Measurements from ENCODE around the gene ERC2. TPM values are rescaled to one million over a fixed set of nuclear protein-coding genes. Genes with fewer than 3 reads are reported as not detected.

Gene ERC2
- total and polyA plus RNA-seq, 2 of the 8 experiments (the other 6 are each of a cell fraction or from before 2014, with no cell fraction given) = 16.4 to 22.8 TPM

GRCh38 chr3:55490276-55490913 is 977.9 kb downstream of the ERC2 start:
- Histone ChIP-seq H3K18ac (ENCODE audit: extremely low read depth, low read length) (no peak overlapping the region), H3K79me1 (ENCODE audit: low read depth, low read length) (no peaks in the 10 kb centered on the region), H3K9ac (replicated peaks in 1 of 4; ENCODE audit: extremely low read depth in 1 of 4, low read depth in 3 of 4, low read length in 3 of 4) (no peak overlapping the region), H2BK120ac (replicated peaks; ENCODE audit: low read depth, low read length) (no peak overlapping the region), H2BK12ac (ENCODE audit: low read depth, low read length) (no peak overlapping the region), H3K4ac (replicated peaks; ENCODE audit: insufficient read length, low read depth, low read length) (no peak overlapping the region), H3K14ac (ENCODE audit: insufficient read length) (no peak overlapping the region), H3K36me3 (ENCODE audit: control insufficient read depth in 2 of 4, insufficient read depth in 4 of 4, low read length in 3 of 4) (no peaks in the 10 kb centered on the region), H3K27ac (ENCODE audit: low read depth, low read length) (no peak overlapping the region), H3K4me1 (replicated peaks in 1 of 4; ENCODE audit: control insufficient read depth in 3 of 4, insufficient read depth in 4 of 4, low read length in 3 of 4) (peaks cover 8 to 14% (median 11%) of the 10 kb centered on the region in 4 experiments; a peak in 6 of 7 replicates), H4K5ac (ENCODE audit: insufficient read length, low read depth, low read length) (no peak overlapping the region), H2BK20ac (ENCODE audit: low read length) (no peak overlapping the region), H3K23ac (ENCODE audit: insufficient read length) (no peak overlapping the region), H3K23me2 (ENCODE audit: low read depth, low read length) (peaks cover 34% of the 10 kb centered on the region), H3K4me2 (ENCODE audit: insufficient read depth in 1 of 2, low read depth in 2 of 2, low read length in 2 of 2) (peak overlapping the region; percentile 99), H4K8ac (ENCODE audit: extremely low read depth, insufficient read depth, low read length) (no peak overlapping the region), H2BK5ac (ENCODE audit: low read depth, low read length) (no peak overlapping the region), H2BK15ac (ENCODE audit: low read length) (no peak overlapping the region), H3K56ac (replicated peaks; ENCODE audit: insufficient read length, low read depth, low read length) (no peak overlapping the region), H3K79me2 (ENCODE audit: control insufficient read depth in 1 of 2, insufficient read depth in 2 of 2, low read length in 2 of 2) (no peaks in the 10 kb centered on the region), H2AFZ (ENCODE audit: low read length) (no peak overlapping the region), H3K9me3 (ENCODE audit: insufficient read depth in 2 of 2, low read depth in 1 of 2, low read length in 1 of 2) (no peaks in the 10 kb centered on the region), H2AK5ac (ENCODE audit: low read depth, low read length) (no peak overlapping the region; the same call in 1 of the 2 replicates), H3K27me3 (replicated peaks in 1 of 4; ENCODE audit: control insufficient read depth in 3 of 4, extremely low read depth in 1 of 4, insufficient read depth in 3 of 4, low read length in 3 of 4) (peaks cover 10 to 53% (median 43%) of the 10 kb centered on the region in 4 experiments), H4K91ac (replicated peaks; ENCODE audit: insufficient read length, low read length) (no peak overlapping the region), H3K4me3 (ENCODE audit: extremely low read depth in 1 of 4, insufficient read depth in 2 of 4, low read depth in 3 of 4, low read length in 4 of 4) (peak overlapping the region in 2 of 4 experiments; percentile 42 to 90; a peak in 2 of 8 replicates), H4K20me1 (replicated peaks in 1 of 2; ENCODE audit: control insufficient read depth in 1 of 2, insufficient read depth in 2 of 2, low read length in 2 of 2) (no peaks in the 10 kb centered on the region)
- FAIRE-seq = peak; percentile 88
- ChIA-PET POLR2A (ENCODE audit: partially characterized antibody) (interaction anchor here (0.6 to 1.1 kb wide), 4 partner anchors 14 to 277 kb away, joined by 3 to 4 read pairs (median 4); no protein-coding TSS in a partner anchor), CTCF (ENCODE audit: partially characterized antibody) (interaction anchor here (1.1 to 1.5 kb wide), 4 partner anchors 14 to 404 kb away, joined by 3 to 6 read pairs (median 3); no protein-coding TSS in a partner anchor)
- WGBS, 2 experiments (ENCODE audit: extremely low coverage in 1 of 2, insufficient coverage in 1 of 2, insufficient read length in 1 of 2, insufficient replicate concordance in 2 of 2, low coverage in 1 of 2, low lambda C conversion rate in 2 of 2, missing lambda C conversion rate in 1 of 2) = 59% methylated on average over 3 of the region's 3 CpGs; no CpG with 5 or more reads in 1 of the 2 experiments
- TF ChIP-seq SIX5 (IDR thresholded peaks at IDR 0.05; ENCODE audit: low read depth, low read length) (no peak), GTF2F1 (IDR thresholded peaks at IDR 0.05; ENCODE audit: borderline replicate concordance, low read depth, low read length) (no peak)
- no peak for DNase-seq (ENCODE audit: low read depth in 1 of 2, low spot score in 2 of 2)

All from H1 (cell line).